Activated CD4-positive, alpha-beta T cell treated with anti-CD3 and anti-CD28 coated beads, Interleukin-2, amount 50 U/mL, for 16 hours (primary cell): ENCODE data around the gene ASTL.
"Not testable (repeated sequence)": the region's sequence is repeated elsewhere in the genome, so short reads cannot be mapped to it uniquely, and the experiment has no call there.

Experiments
- DNase-seq: peaks from one replicate; pipeline ENCODE4 v3.0.0-alpha.2; 2020

The ASTL gene

DNA sequence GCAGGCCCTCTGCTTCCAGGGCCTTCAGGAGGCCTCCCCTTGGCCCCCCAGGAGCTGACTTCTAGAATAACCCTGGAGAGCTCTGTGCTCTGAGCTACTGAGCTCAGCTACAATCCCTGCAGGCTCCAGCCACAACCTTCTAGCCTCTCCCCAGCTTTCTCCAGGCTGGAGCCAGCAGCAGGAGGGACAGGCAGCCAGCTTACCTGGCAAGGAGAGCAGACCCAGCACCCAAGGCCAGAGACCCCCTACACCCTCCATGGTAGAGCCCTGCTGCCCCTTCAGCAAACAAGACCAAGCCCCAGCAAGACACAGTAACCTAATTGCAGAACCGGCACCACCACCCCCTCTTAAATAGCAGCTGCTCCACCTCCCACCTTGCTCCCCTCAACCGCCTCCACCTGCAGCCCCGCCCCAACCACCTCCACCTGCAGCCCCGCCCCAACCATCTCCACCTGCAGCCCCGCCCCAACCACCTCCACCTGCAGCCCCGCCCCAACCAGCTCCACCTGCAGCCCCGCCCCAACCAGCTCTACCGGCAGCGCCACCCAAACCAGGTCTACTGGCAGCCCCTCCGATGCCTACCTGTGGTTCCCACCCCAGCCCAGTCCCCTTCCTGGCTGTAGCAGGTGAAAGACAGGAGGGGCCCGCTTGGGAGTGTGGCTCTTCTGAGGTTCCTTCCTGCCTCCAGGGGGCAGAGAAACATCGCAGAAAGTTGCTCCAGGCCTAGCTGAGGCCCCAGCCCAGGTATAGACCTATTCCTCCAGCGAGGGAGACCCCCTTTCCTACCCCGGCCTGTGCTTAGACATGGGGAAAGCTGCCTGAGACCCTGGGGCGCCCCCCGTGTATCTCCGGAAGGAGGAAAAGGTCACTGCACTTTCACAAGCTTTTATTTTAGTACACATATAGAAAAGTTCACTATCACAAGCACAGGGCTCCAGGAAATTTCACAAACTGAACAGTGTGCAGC is at the start of gene ASTL:
TSS of gene ASTL (minus strand) at position 324 of the 967 bp plus-strand sequence. CDS start at position 258, 66 bp downstream.
- no peak for DNase-seq

DNA sequence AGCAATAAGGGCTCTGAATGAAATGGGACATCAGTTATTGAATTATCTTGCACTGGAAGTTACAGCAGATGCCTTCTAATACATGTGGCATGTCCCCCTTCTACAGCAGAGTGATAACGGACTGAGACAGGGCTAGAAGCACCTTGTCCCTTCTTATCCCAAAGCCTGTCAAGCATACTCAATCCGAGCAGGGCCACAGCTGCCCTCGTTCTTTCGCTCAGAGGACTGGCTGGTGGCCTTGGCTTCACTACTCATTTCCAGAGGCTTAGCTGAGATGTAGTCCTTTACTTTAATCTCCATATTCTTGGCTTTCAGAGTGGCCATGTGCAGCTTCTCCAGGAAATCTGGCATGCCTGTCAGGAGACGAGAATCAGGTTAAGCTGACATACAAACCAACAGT is 48.3 kb upstream of the ASTL start:
- DNase-seq: no peak

DNA sequence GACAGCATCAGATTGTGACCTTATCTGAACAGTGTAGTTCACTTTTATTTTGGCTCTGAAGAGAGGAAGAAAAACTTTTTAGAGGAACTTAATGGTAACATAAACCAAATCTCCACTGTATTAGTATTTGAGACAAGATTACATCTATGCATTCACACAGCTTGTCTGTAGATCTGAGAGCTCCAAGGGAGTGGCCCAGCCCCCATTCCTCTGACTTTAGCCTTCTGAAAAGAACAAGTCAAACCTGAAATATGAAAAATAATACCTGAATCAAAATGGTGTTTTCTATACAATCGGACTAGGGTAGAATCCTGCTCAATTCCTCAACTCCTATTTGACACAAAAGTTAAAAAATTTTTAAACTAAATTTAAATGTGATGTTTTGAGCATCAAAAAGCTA is 47.2 kb upstream of the ASTL start:
- DNase-seq: no peak

DNA sequence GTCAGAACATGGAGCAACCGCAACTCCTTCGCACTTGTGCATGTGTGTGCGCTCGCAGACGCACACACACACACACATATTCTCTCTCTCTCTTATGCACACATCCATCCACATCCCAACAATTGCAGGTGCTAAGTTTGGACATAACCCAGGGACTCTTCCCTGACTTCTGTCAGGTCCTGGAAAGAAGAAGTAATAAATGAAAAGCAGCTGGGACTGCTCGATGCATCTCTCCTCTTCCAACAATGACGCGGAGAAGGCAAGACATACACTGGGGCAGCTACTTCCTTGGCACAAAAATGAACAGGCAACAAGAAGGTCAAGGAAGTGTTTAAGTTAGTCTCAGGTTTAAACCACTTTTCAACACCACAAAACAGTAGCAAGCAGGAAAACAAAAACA is 46.7 kb upstream of the ASTL start:
- no peak for DNase-seq

DNA sequence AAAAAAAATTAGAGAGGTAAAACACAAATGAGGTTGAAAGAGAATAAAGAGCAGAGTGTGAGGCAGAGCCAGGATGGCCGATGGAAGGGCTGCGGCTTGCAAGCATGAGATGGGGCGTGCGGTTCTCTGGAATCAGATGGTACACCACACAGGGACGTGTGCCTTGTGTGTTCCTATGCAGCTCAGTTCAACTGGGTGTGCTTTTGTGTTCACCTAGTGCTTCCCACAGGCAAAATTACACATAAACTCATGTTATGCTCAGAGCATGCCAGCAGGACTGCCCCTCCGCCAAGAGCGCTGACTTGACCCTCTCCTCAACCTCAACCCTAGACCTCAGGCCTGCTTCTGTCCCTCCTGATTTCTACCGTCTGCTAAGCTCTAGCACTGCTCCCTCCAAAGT is 45.9 kb upstream of the ASTL start:
- DNase-seq: no peak

DNA sequence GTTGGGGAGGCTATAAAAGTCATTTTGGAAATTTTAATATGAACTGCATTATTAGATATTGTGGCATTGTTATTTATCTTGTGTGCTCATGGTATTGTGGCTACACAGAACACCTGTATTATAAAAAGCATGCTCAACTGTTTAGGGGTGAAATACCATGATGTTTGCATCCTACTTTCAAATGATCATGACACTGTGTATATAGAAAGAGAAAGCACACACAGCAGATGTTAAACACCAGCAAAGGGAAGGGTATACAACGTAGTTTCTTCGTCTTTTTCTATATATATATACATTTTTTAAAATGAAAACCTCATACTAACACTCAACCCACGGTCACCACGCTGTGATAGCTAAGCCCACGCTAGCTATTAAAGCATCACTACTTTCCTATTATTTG is 43.2 kb upstream of the ASTL start:
- DNase-seq: no peak

DNA sequence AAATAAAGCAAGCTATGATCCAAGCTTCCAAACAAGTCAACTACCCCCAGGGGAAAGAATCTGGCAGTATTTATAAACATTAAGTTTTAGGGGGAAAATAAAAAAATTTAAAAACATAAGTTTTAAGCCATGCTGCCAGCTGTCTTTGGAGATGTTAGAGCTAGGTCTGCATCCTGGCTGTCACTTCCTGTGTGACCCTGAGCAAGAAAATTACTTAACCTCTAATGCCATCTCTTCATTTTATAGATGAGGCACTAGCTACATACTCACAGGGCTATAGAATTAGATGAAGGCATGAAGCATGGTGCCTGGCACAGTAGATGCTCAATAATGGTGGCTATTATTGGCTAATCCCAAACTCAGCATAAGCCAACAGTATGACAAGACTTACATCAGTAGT is 42.2 kb upstream of the ASTL start:
- DNase-seq: no peak

DNA sequence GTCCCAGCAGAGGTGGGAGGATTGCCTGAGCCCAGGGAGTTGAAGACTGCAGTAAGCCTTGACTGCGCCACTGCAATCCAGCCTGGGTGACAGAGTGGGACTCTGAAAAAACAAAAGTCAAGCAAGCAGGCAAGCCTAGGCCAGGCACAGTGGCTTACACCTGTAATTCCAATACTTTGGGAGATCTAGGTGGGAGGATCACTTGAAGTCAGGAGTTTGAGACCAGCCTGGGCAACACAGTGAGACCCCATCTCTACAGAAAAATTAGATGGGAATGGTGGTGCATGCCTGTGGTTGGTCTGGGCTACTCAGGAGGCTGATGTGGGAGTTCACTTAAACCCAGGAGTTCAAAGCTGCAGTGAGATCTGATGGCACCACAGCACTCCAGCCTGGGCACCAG is 41.7 kb upstream of the ASTL start:
- DNase-seq: no peak

DNA sequence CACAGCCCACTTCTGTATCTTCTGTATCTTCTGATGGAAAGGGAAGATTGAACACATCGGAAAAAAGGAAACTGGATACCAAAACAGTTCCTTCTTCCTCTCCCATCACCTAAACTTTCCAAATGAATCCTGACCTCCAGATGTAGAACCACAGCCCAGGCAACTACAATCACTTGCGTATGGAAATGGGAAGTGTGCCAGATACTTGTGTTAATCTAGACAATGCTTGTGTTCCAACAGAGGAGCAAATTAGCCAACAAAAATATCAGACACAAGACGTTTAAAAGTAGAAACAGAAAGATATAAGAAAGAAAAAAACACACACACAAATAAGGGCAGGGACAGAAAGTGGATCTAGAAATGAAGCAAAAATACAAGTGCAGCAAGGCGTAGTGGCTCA is 38.4 kb upstream of the ASTL start:
- no peak for DNase-seq

DNA sequence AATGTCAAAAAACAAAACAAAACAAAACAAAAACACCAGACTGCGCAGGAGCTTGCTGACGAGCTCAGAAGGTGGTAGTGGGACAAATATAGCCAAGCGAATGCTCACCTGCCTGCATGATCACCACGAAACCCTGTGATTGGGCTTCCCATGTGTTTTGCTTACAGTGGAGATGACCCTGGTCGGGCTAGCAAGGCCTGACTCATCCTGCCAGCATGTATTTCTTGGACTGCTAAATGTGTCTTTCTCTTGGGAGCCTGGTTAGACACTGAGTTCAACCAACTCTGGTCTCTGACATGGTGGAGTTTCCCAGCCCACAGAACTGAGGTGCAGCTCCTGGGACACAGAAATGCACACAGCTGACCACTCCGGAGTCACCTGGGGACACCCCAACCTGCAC is 37.6 kb upstream of the ASTL start:
- DNase-seq: no peak

DNA sequence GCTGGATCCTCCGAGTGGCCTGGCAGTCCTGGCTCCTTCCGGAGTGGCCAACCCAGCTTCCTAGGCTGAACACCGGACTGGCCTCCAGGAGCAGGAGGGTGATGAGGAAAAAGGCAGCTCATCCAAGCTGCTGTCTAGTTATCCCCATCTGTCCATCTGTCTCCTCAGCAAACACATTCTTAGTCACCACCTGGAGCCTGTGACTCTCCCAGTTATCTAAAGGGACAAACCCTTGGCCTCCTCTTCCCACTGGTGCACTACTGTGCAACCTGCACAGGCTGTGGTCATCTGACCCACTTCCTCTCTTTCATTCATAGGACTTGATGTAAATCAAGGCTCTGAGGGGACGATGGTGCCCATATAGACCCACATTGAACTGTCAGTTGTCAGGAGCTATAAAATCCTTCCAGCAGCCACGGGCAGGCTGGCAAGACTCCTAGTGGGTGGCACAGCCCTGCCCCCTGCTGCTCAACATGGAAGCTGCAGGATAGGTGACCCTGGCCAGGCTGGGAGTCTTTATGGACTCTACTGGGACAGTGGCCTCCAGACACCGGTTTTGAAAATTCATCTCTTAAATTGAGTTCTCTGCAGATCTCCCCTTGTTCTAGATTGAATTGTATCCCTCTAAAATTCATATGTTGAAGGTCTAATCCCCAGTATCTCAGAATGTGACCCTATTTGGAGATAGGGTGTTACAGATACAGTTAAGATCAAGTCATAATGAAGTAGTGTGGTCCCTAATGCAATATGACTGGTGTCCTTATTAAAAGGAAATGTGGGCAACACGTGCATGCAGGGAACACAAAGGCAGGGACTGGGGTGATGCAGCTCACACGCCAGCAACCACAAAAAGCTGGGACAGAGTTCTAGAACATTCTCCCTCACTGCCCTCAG is 36.2 kb upstream of the ASTL start:
- peak; percentile 85 for DNase-seq

DNA sequence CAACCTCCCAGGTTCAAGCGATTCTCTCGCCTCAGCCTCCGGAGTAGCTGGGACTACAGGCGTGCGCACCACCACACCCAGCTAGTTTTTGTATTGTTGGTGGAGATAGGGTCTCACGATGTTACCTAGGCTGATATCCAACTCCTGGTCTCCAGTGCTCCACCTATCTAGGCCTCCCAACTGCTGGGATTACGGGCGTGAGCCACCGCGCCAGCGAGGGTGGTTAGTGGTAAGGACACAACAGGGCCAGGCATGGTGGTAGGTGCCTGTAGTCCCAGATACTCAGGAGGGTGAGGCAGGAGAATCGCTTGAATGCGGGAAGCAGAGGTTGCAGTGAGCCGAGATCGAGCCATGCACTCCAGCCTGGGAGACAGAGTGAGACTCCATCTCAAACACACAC is 33.5 kb upstream of the ASTL start:
- no peak for DNase-seq

DNA sequence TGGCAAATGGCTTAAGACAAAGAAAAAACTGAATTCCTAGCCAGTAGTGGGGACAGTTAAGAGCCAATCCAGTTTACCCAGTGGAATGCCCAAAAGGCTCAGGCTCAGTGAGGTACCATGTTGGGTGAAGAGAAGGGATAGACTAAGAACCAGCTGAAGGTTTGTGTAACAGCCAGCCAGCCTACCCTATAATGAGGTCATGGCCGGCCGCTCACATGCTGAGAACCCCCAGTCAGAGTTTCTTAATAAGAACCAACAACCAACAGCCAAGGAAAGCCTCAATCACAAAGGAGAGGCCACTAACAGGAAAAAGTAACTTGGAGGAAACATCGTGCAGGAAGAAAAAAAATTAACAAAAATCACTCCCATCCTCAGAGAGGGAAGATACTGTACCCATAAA is 32.3 kb upstream of the ASTL start:
- DNase-seq: no peak

DNA sequence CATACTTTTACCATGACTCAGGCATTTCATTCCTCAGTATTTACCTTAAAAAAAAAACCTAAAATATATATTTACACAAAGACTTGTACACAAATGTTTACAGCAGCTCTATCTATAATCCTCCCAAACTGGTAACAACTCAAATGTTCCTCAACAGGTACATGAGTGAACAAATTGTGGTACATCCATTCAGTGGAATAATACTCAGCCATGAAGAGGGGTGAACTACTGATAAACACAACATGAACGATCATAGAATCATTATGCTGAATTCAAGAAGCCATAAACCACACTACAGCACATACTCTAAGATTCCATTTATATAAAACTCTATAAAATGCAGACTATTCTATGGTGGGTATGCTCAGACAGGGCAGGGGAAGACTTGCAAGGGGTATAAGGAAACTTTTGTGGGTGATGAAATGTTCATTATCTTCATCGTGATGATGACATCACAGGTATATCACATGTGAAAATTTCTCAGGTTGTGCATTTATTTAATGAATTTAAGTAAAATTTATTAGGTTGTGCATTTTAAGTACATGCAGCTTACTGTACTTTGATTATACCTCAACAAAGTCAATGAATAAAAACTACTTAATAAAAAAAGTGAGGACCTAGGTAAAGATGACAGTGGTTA is 31.7 kb upstream of the ASTL start:
- no peak for DNase-seq

DNA sequence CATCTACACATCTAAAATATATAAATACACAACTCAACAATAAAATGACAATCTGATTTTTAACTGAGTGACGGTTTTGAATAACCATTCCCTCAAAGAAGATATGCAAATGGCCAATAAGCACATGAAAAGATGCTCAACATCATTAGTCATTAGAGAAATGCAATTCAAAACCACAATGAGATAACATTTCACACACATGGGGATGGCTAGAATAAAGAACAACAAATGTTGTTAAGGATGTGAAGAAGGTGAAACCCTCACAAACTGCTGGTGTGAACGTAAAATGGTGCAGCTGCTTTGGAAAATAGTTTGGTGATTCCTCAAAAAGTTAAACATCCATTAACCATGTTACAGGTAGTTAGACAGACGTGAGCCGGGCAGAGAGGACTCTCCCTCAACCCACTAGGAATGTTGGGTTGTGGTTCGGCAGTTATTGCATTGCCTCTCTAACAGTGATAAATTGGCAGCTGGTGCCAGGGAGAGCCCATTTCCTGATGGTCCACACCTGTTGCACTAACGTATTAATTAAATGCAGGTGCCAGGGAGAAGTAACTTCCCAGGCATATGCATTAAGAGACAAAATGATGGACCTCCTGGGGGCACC is 29.2 kb upstream of the ASTL start:
- DNase-seq: no peak

DNA sequence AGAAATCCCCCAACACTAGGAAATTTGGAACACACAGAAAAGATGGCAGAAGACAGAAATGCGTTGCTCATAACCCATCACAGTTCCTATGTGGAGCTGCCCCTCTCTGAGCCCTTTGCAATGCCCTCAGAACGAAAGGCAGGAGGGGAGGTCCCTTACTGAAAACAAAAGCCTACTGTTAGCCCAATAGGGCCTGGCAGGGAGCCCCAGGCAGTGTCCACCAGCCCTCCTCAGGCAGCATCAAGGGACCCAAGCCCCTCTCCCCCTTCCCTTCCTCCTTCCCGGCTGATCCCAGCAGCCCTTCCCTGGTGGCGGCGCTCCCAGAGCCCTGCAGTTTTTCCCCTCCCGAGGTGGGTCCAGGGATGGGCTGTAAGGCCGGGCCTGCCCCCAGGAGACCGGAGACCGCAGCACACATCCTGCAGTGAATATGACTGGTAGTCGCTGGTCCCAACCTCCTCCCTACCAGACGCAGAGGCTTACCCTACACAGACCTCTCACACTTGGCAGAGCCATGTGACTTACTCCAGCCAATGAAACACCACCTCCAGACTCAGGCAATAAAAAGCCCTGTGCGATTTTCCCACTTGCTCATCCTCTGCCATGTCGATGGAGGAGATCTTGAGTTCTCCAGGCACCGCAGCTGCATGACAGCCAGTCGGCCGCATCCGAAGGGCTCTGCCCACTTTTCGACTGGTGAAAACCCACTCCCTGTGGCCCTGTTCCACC is 26.3 kb upstream of the ASTL start:
- DNase-seq: peak; percentile 90

DNA sequence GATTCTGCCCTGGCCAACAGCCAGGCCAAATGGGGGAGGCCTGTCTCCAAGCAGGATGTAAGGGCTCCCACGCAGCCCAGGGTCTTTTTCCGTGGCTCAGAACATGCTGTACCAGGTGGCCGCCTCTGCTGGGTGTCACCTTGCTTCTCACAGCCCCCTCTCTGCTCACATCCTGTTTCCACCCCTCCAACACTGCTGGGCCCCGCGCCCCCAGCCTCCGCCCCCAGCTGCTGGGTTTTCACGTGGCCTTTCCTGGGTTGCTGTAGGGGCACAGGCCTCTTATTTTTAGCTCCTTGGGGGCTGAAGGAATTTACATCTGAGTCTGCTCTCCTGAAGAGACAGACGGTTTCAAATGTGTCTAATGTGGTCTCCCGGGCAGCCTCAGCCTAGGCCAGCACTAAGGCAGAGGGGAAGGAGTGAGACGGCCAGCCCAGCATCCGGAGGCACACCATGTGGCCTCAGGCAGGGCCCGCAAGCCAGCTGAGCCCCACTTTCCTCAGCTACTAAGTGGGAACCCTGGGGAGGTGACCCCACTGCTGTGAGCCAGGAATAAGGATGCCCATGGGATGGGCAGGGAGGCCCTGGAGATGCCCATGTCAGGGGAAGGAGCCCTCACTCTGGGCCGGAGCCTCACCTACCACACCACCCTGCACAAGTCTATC is 25.6 kb upstream of the ASTL start:
- no peak for DNase-seq

DNA sequence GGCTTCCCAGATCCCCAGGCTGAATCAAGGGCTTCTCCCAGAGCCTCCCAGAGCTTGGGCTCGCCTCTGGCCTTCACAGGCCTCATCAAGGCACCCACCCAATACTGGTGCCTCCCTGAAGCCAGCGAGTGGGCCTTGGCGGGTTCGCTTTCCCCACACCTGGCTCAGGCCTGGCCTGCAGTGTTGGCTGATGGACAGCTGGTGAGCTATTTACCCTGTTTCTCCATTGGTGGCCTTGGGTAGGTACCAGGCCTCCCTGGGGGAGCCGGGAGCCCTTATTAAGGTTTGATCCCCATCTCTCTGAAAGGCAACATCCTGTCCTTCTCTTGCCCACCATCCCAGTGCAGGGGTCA is 25.1 kb upstream of the ASTL start:
- no peak for DNase-seq

DNA sequence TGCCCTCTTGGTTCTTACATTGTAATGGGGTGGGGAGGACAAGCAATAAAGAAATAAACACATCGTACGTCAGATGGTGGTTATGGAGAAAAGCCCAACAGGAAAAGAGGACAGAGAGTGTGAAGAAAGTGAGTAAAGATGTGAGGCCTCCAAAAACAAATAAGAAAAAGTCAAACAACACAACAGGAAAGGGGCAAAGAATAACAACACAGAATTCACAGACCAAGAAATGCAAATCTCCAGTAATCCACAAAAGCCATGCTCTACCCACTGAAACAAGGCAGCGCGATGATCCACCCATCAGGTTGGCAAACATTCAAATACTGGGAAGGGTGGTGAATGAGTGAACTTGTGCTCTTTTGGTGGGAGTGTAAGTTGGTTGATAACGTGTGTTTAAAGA is 23.6 kb upstream of the ASTL start:
- DNase-seq: no peak

DNA sequence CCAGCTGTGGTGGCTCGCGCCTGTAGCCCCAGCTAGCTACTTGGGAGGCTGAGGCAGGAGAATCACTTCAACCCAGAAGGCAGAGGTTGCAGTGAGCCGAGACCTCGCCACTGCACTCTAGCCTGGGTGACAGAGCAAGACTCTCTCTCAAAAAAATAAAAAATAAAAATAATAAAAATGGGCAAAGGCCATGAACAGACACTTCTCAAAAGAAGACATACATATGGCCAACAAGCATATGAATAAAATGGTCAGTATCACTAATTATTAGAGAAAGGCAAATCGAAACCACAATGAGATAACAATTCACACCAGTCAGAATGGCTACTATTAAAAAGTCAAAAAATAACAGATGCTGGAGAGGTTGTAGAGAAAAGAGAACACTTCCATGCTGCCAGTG is 22.1 kb upstream of the ASTL start:
- not testable (repeated sequence) for DNase-seq

DNA sequence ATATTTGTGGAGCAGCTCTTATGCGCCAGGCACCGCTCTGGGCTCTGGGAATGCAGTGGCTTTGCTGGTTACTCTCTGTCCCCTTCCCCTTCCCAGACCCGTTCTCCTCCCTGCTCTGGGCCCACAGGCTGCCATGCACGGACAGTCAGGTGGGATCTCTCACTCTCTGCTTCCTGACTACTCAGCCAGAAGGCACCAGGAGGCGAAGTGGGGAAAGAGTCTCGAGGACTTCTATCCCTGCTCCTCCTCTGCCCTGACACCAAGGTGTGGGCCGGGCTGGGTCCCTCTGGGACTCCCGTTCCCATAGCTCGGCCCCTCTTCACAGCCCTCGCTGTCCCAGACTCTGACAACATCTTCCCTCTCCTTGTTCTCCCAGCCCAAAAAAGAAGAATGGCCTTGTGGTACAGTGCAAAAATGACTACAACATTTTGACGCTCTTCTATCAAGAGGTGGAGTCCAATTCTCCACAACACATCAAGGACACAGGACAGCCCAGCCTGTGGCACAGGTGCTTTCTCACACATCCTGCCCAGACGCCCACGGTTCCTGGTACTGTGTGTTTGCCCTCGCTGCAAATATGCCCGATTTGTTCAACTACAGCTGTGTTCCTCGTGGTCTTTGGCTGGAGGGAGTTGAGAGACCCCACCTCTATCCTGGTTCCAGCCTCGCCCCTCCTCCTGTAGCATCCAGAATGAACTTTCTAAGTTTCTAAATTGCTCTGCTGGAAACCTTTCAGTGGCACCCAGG is 21.0 kb upstream of the ASTL start:
- no peak for DNase-seq
